H1 (cell line): ENCODE measurements around the gene SMAD6. TPM values are rescaled to one million over a fixed set of nuclear protein-coding genes. Genes with fewer than 3 reads are reported as not detected.

Source experiments
- CTCF ChIA-PET: fragments of 300-600 bp; sonication (Branson Sonifier 250); formaldehyde crosslinking; loops from one replicate; lab custom pipeline; 2021; ENCODE audit not compliant: partially characterized antibody; lab: Charles Lee
- POLR2A ChIA-PET: fragments of 300-600 bp; sonication (Branson Sonifier 250); formaldehyde crosslinking; loops from one replicate; lab custom pipeline; 2021; ENCODE audit warnings: inconsistent platforms; ENCODE audit not compliant: partially characterized antibody; lab: Charles Lee
- DNase-seq, 2 experiments: peaks; one replicate each; pipeline versions ENCODE4 v3.0.0 to v3.0.0-alpha.2; 2010 to 2022; ENCODE audit warnings: low spot score in 2 of 2, low read depth in 1 of 2, mixed read lengths in 1 of 2
- FAIRE-seq: peaks from 2 replicates; lab custom pipeline; 2011; peaks lifted over from hg19 to GRCh38; lab: Jason Lieb, UNC
- H2AFZ ChIP-seq: 2 replicates; pipeline ENCODE4 v1.8.1; 2012; ENCODE audit warnings: low read length, inconsistent platforms
- H2AK5ac ChIP-seq: 2 replicates; pipeline ENCODE4 v1.6.1; 2013; ENCODE audit warnings: low read depth, low read length
- H2BK120ac ChIP-seq: replicated peaks from 2 replicates; pipeline ENCODE3; 2013; ENCODE audit warnings: low read depth, low read length, inconsistent platforms
- H2BK12ac ChIP-seq: 2 replicates; pipeline ENCODE4 v1.6.1; 2013; ENCODE audit warnings: low read depth, low read length
- H2BK15ac ChIP-seq: 2 replicates; pipeline ENCODE4 v1.6.1; 2013; ENCODE audit warnings: low read length
- H2BK20ac ChIP-seq: 2 replicates; pipeline ENCODE4 v1.6.1; 2013; ENCODE audit warnings: low read length
- H2BK5ac ChIP-seq: 2 replicates; pipeline ENCODE4 v1.6.1; 2013; ENCODE audit warnings: low read depth, low read length
- H3K14ac ChIP-seq: 2 replicates; pipeline ENCODE4 v1.6.1; 2013; ENCODE audit warnings: inconsistent platforms; ENCODE audit not compliant: insufficient read length
- H3K18ac ChIP-seq: 2 replicates; pipeline ENCODE4 v1.6.1; 2013; ENCODE audit warnings: low read length; ENCODE audit errors: extremely low read depth
- H3K23ac ChIP-seq: 2 replicates; pipeline ENCODE4 v1.6.1; 2013; ENCODE audit warnings: inconsistent platforms; ENCODE audit not compliant: insufficient read length
- H3K23me2 ChIP-seq: 2 replicates; pipeline ENCODE4 v1.6.1; 2013; ENCODE audit warnings: low read depth, low read length
- H3K27ac ChIP-seq: 2 replicates; pipeline ENCODE4 v1.6.1; 2011; ENCODE audit warnings: low read depth, low read length, inconsistent platforms
- H3K27me3 ChIP-seq, 4 experiments: replicated peaks in 1 of 4; 1 replicate in 1 of 4; 2 replicates in 3 of 4; pipeline versions ENCODE4 v1.6.1 to v1.8.1; 2011 to 2013; ENCODE audit warnings: low read length in 3 of 4, mild to moderate bottlenecking in 3 of 4, inconsistent platforms in 2 of 4, mixed read lengths in 2 of 4, moderate library complexity in 1 of 4; ENCODE audit not compliant: control insufficient read depth in 3 of 4, insufficient read depth in 3 of 4; ENCODE audit errors: extremely low read depth in 1 of 4
- H3K36me3 ChIP-seq, 4 experiments: 2 replicates each; pipeline versions ENCODE4 v1.6.1 to v1.8.1; 2011 to 2013; ENCODE audit warnings: mild to moderate bottlenecking in 4 of 4, low read length in 3 of 4, moderate library complexity in 2 of 4, control low read depth in 1 of 4, inconsistent platforms in 1 of 4; ENCODE audit not compliant: insufficient read depth in 4 of 4, control insufficient read depth in 2 of 4
- H3K4ac ChIP-seq: replicated peaks from 2 replicates; pipeline ENCODE3; 2013; ENCODE audit warnings: low read length, low read depth, mixed read lengths, inconsistent platforms; ENCODE audit not compliant: insufficient read length
- H3K4me1 ChIP-seq, 4 experiments: replicated peaks in 1 of 4; 1 replicate in 1 of 4; 2 replicates in 3 of 4; pipeline versions ENCODE4 v1.6.1 to v1.8.1; 2011 to 2013; ENCODE audit warnings: low read length in 3 of 4, inconsistent platforms in 2 of 4, mixed read lengths in 1 of 4; ENCODE audit not compliant: insufficient read depth in 4 of 4, control insufficient read depth in 3 of 4
- H3K4me2 ChIP-seq, 2 experiments: 2 replicates each; pipeline versions ENCODE4 v1.6.1 to v1.8.1; 2011 to 2013; ENCODE audit warnings: low read depth in 2 of 2, low read length in 2 of 2, control low read depth in 1 of 2, inconsistent platforms in 1 of 2, mild to moderate bottlenecking in 1 of 2; ENCODE audit not compliant: insufficient read depth in 1 of 2
- H3K4me3 ChIP-seq, 4 experiments: fragments of 200-600, 300-600 bp in 1 of 4; sonication (generic), shearing (Covaris generic), sonication (Bioruptor Twin) in 1 of 4; 2 replicates each; pipeline versions ENCODE4 v1.5.1 to v1.8.1; 2011 to 2016; ENCODE audit warnings: low read length in 4 of 4, low read depth in 3 of 4, control low read depth in 2 of 4, inconsistent platforms in 2 of 4, mild to moderate bottlenecking in 2 of 4, mixed read lengths in 1 of 4, moderate library complexity in 1 of 4; ENCODE audit not compliant: insufficient read depth in 2 of 4; ENCODE audit errors: extremely low read depth in 1 of 4
- H3K56ac ChIP-seq: replicated peaks from 2 replicates; pipeline ENCODE3; 2013; ENCODE audit warnings: low read depth, mild to moderate bottlenecking, mixed read lengths, low read length, inconsistent platforms; ENCODE audit not compliant: insufficient read length
- H3K79me1 ChIP-seq: 2 replicates; pipeline ENCODE4 v1.6.1; 2013; ENCODE audit warnings: low read depth, low read length, control low read depth
- H3K79me2 ChIP-seq, 2 experiments: 2 replicates each; pipeline versions ENCODE4 v1.6.1 to v1.8.1; 2012 to 2013; ENCODE audit warnings: low read length in 2 of 2, mild to moderate bottlenecking in 2 of 2, inconsistent platforms in 1 of 2; ENCODE audit not compliant: insufficient read depth in 2 of 2, control insufficient read depth in 1 of 2
- H3K9ac ChIP-seq, 4 experiments: replicated peaks in 1 of 4; 1 replicate in 1 of 4; 2 replicates in 3 of 4; pipeline versions ENCODE4 v1.6.1 to v1.8.1; 2011 to 2013; ENCODE audit warnings: low read depth in 3 of 4, low read length in 3 of 4, control low read depth in 2 of 4, mild to moderate bottlenecking in 2 of 4, moderate library complexity in 2 of 4, inconsistent platforms in 1 of 4; ENCODE audit errors: extremely low read depth in 1 of 4
- H3K9me3 ChIP-seq, 2 experiments: 2 replicates each; pipeline versions ENCODE4 v1.6.1 to v1.8.1; 2012 to 2013; ENCODE audit warnings: mild to moderate bottlenecking in 2 of 2, moderate library complexity in 2 of 2, control low read depth in 1 of 2, inconsistent platforms in 1 of 2, low read depth in 1 of 2, low read length in 1 of 2, mixed read lengths in 1 of 2; ENCODE audit not compliant: insufficient read depth in 2 of 2
- H4K20me1 ChIP-seq, 2 experiments: replicated peaks in 1 of 2; 2 replicates each; pipeline versions ENCODE3 to v1.8.1; 2011 to 2013; ENCODE audit warnings: inconsistent platforms in 2 of 2, low read length in 2 of 2, mild to moderate bottlenecking in 1 of 2; ENCODE audit not compliant: insufficient read depth in 2 of 2, control insufficient read depth in 1 of 2
- H4K5ac ChIP-seq: 2 replicates; pipeline ENCODE4 v1.6.1; 2013; ENCODE audit warnings: low read length, low read depth, mixed read lengths, inconsistent platforms; ENCODE audit not compliant: insufficient read length
- H4K8ac ChIP-seq: 2 replicates; pipeline ENCODE4 v1.8.0; 2013; ENCODE audit warnings: mild to moderate bottlenecking, moderate library complexity, low read length, inconsistent platforms; ENCODE audit not compliant: insufficient read depth; ENCODE audit errors: extremely low read depth
- H4K91ac ChIP-seq: replicated peaks from 2 replicates; pipeline ENCODE3; 2013; ENCODE audit warnings: low read length, mixed read lengths, inconsistent platforms; ENCODE audit not compliant: insufficient read length
- SIN3A ChIP-seq, 2 experiments: IDR thresholded peaks in 1 of 2; conservative IDR thresholded peaks in 1 of 2; 2 replicates each; pipeline ENCODE4 v1.6.1; 2011 to 2012; ENCODE audit warnings: low read length in 2 of 2, improper control_type of control experiment in 1 of 2, low read depth in 1 of 2, mild to moderate bottlenecking in 1 of 2
- SP4 ChIP-seq: IDR thresholded peaks from 2 replicates; pipeline ENCODE4 v1.6.1; 2012; ENCODE audit warnings: low read length, inconsistent platforms
- WGBS, 2 experiments: shearing (Covaris generic) in 1 of 2; methylation state at CpG; one replicate each; pipeline versions ENCODE4 v1.1.6 to v1.1.7; 2013 to 2015; ENCODE audit warnings: low lambda C conversion rate in 2 of 2, mixed read lengths in 2 of 2, inconsistent platforms in 1 of 2, low coverage in 1 of 2, missing lambda C conversion rate in 1 of 2; ENCODE audit not compliant: insufficient replicate concordance in 2 of 2, insufficient coverage in 1 of 2, insufficient read length in 1 of 2; ENCODE audit errors: extremely low coverage in 1 of 2, missing lambda C conversion rate in 1 of 2; 5-methylcytosine and 5-hydroxymethylcytosine counted together
- polyA plus RNA-seq, 7 experiments: library from polyadenylated mRNA; depleted of rRNA in 3 of 7; stranded (reverse) in 5 of 7; unstranded in 2 of 7; fragments of >200 nt in 5 of 7; fragments of 200-250 nt in 2 of 7; gene quantifications; 1 replicate in 5 of 7; 2 replicates in 1 of 7; 4 replicates in 1 of 7; pipeline versions ENCODE4 v1.2.1 to v1.2.3, GENCODE V29; 2011 to 2013; ENCODE audit warnings: missing spikeins in 2 of 7, mixed read lengths in 2 of 7
- total RNA-seq: library from RNA; stranded (reverse); fragmentation: NEBNext Ultra II Directional; extraction: Animal tissue kit (Norgen Biotek cat#: 25700); gene quantifications from 2 replicates; pipeline ENCODE4 v1.2.1, GENCODE V29; 2021

The SMAD6 gene
- total and polyA plus RNA-seq, 2 of the 8 experiments (the other 6 are each of a cell fraction or from before 2014, with no cell fraction given): 1.8 to 7.0 TPM

GRCh38 chr15:66734961-66735908 lies 33.2 kb downstream of the SMAD6 start:
- 87% methylated on average over 10 of the region's 10 CpGs; no CpG with 5 or more reads in 1 of the 2 experiments for WGBS, 2 experiments
- 0 out of 2 replicates have a peak overlapping the region, but pooled peaks have one; percentile 21 for H2BK20ac ChIP-seq
- H3K18ac ChIP-seq: no peak overlapping the region
- DNase-seq (no peak), FAIRE-seq (no peak)
- H3K79me2 ChIP-seq: no peaks in the 10 kb centered on the region
- POLR2A ChIA-PET: interaction anchor here (0.9 to 1.2 kb wide), 2 partner anchors 9 to 10 kb away, joined by 3 to 4 read pairs; no protein-coding TSS in a partner anchor
- no peaks in the 10 kb centered on the region for H3K23me2 ChIP-seq
- H2AK5ac ChIP-seq: no peak overlapping the region
- H2BK120ac ChIP-seq: peak overlapping the region; percentile 69
- peaks cover 0 to 2% of the 10 kb centered on the region in 2 experiments for H4K20me1 ChIP-seq
- peak overlapping the region; percentile 83; the same call in 1 of the 2 replicates for H2BK15ac ChIP-seq
- 0 out of 2 replicates have a peak overlapping the region, but pooled peaks have one; percentile 41 for H2BK12ac ChIP-seq
- CTCF ChIA-PET: interaction anchor here (0.9 to 6.0 kb wide), 12 partner anchors 7 to 116 kb away, joined by 3 to 27 read pairs (median 3); no protein-coding TSS in a partner anchor
- H3K27ac ChIP-seq: no peak overlapping the region
- H3K36me3 ChIP-seq: no peaks in the 10 kb centered on the region
- H2BK5ac ChIP-seq: 0 out of 2 replicates have a peak overlapping the region, but pooled peaks have one; percentile 19
- H3K79me1 ChIP-seq: 0 out of 2 replicates have a peak, but pooled peaks cover 2% of the 10 kb centered on the region
- H3K14ac ChIP-seq: no peak overlapping the region
- H3K4me3 ChIP-seq: no peak overlapping the region
- H3K4me1 ChIP-seq: peaks cover 0 to 5% (median 0%) of the 10 kb centered on the region in 4 experiments; a peak in 2 of 7 replicates
- TF ChIP-seq SIN3A (conservative IDR thresholded peaks at IDR 0.05 in 1 of 2, IDR thresholded peaks at IDR 0.05 in 1 of 2; ENCODE audit: low read depth in 1 of 2, low read length in 2 of 2) (no peak), SP4 (no peak)
- H3K9ac ChIP-seq: no peak overlapping the region
- no peak overlapping the region for H4K5ac ChIP-seq
- H3K23ac ChIP-seq: no peak overlapping the region
- no peak overlapping the region for H2AFZ ChIP-seq
- no peaks in the 10 kb centered on the region for H3K9me3 ChIP-seq
- H3K4ac ChIP-seq: no peak overlapping the region
- no peak overlapping the region for H3K4me2 ChIP-seq
- H3K27me3 ChIP-seq: no peaks in the 10 kb centered on the region
- H3K56ac ChIP-seq: no peak overlapping the region
- H4K8ac ChIP-seq: no peak overlapping the region; the same call in 1 of the 2 replicates
- peak overlapping the region; percentile 9 for H4K91ac ChIP-seq
